ENCODE data around the gene TMED1. TPM values are rescaled to one million over a fixed set of nuclear protein-coding genes. Genes with fewer than 3 reads are reported as not detected.

The TMED1 gene
- total RNA-seq, 1 experiment from 2014 or later, result 21.3 TPM

- CTCF ChIA-PET, result no interaction called here
- BruUV-seq (replicated peaks), result no TSS peak
These were observed 16.6 kb downstream of the TMED1 start for GRCh38 chr19:10819124-10820060.

GRCh38 chr19:10818301-10819123 lies 17.5 kb downstream of the TMED1 start:
- 0 out of 2 replicates have a peak, but pooled peaks cover 5% of the 10 kb centered on the region for H3K36me3 ChIP-seq (ENCODE audit: low read depth)
- CTCF ChIA-PET, result no interaction called here

More at GRCh38 chr19:10819124-10820060, 16.6 kb downstream of the TMED1 start:
- Histone ChIP-seq H3K36me3 (ENCODE audit: low read depth) (0 out of 2 replicates have a peak, but pooled peaks cover 7% of the 10 kb centered on the region), H3K9me3 (ENCODE audit: insufficient read depth, low read depth) (no peaks in the 10 kb centered on the region), H2AFZ (no peak overlapping the region), H3K9me2 (ENCODE audit: insufficient read depth) (no peaks in the 10 kb centered on the region), H3K4me2 (no peak overlapping the region), H3K4me3 (no peak overlapping the region), H3K79me2 (ENCODE audit: low read depth) (no peaks in the 10 kb centered on the region), H3K27ac (no peak overlapping the region), H3K4me1 (replicated peaks; ENCODE audit: insufficient read depth) (no peaks in the 10 kb centered on the region), H4K20me1 (ENCODE audit: insufficient read depth) (peaks cover 4% of the 10 kb centered on the region; the same call in 1 of the 2 replicates), H3F3A (ENCODE audit: insufficient read depth, low read depth) (peaks cover 10% of the 10 kb centered on the region; the same call in 1 of the 2 replicates), H3K27me3 (ENCODE audit: insufficient read depth, low read depth) (no peaks in the 10 kb centered on the region)
- no peak for TF ChIP-seq EZH2 (IDR thresholded peaks at IDR 0.05; ENCODE audit: low read depth)
- TF ChIP-seq, protein P1, sequence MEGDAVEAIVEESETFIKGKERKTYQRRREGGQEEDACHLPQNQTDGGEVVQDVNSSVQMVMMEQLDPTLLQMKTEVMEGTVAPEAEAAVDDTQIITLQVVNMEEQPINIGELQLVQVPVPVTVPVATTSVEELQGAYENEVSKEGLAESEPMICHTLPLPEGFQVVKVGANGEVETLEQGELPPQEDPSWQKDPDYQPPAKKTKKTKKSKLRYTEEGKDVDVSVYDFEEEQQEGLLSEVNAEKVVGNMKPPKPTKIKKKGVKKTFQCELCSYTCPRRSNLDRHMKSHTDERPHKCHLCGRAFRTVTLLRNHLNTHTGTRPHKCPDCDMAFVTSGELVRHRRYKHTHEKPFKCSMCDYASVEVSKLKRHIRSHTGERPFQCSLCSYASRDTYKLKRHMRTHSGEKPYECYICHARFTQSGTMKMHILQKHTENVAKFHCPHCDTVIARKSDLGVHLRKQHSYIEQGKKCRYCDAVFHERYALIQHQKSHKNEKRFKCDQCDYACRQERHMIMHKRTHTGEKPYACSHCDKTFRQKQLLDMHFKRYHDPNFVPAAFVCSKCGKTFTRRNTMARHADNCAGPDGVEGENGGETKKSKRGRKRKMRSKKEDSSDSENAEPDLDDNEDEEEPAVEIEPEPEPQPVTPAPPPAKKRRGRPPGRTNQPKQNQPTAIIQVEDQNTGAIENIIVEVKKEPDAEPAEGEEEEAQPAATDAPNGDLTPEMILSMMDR (conservative IDR thresholded peaks at IDR 0.05), result no peak
- DNase-seq, result no peak
- POLR2A ChIA-PET (ENCODE audit: unreplicated experiment), result no interaction called here
- intact Hi-C loops (cut with micrococcal nuclease; ENCODE audit: unreplicated experiment), result no loop called here

More at GRCh38 chr19:10818301-10819123, 17.5 kb downstream of the TMED1 start:
- POLR2A ChIA-PET (ENCODE audit: unreplicated experiment), result no interaction called here
- Histone ChIP-seq H3K9me2 (ENCODE audit: insufficient read depth) (no peaks in the 10 kb centered on the region), H3K9me3 (ENCODE audit: insufficient read depth, low read depth) (no peaks in the 10 kb centered on the region), H3K4me1 (replicated peaks; ENCODE audit: insufficient read depth) (no peaks in the 10 kb centered on the region), H3K27me3 (ENCODE audit: insufficient read depth, low read depth) (no peaks in the 10 kb centered on the region), H2AFZ (no peak overlapping the region), H3K4me2 (no peak overlapping the region), H4K20me1 (ENCODE audit: insufficient read depth) (peaks cover 4% of the 10 kb centered on the region; the same call in 1 of the 2 replicates), H3F3A (ENCODE audit: insufficient read depth, low read depth) (peaks cover 17% of the 10 kb centered on the region; the same call in 1 of the 2 replicates), H3K4me3 (no peak overlapping the region), H3K79me2 (ENCODE audit: low read depth) (no peaks in the 10 kb centered on the region), H3K27ac (no peak overlapping the region)
- DNase-seq, result no peak
- intact Hi-C loops (cut with micrococcal nuclease; ENCODE audit: unreplicated experiment), result no loop called here
- no TSS peak for BruUV-seq (replicated peaks)
- TF ChIP-seq, protein P1 (conservative IDR thresholded peaks at IDR 0.05), result no peak
- TF ChIP-seq EZH2 (IDR thresholded peaks at IDR 0.05; ENCODE audit: low read depth), result no peak
